H1 (cell line): Measurements from ENCODE around the gene ACCS. TPM values are rescaled to one million over a fixed set of nuclear protein-coding genes. Genes with fewer than 3 reads are reported as not detected.

Source experiments
- CTCF ChIA-PET: fragments of 300-600 bp; sonication (Branson Sonifier 250); formaldehyde crosslinking; loops from one replicate; lab custom pipeline; 2021; ENCODE audit not compliant: partially characterized antibody; lab: Charles Lee
- POLR2A ChIA-PET: fragments of 300-600 bp; sonication (Branson Sonifier 250); formaldehyde crosslinking; loops from one replicate; lab custom pipeline; 2021; ENCODE audit warnings: inconsistent platforms; ENCODE audit not compliant: partially characterized antibody; lab: Charles Lee
- DNase-seq, 2 experiments: peaks; one replicate each; pipeline versions ENCODE4 v3.0.0 to v3.0.0-alpha.2; 2010 to 2022; ENCODE audit warnings: low spot score in 2 of 2, low read depth in 1 of 2, mixed read lengths in 1 of 2
- FAIRE-seq: peaks from 2 replicates; lab custom pipeline; 2011; peaks lifted over from hg19 to GRCh38; lab: Jason Lieb, UNC
- H2AFZ ChIP-seq: 2 replicates; pipeline ENCODE4 v1.8.1; 2012; ENCODE audit warnings: low read length, inconsistent platforms
- H2AK5ac ChIP-seq: 2 replicates; pipeline ENCODE4 v1.6.1; 2013; ENCODE audit warnings: low read depth, low read length
- H2BK120ac ChIP-seq: replicated peaks from 2 replicates; pipeline ENCODE3; 2013; ENCODE audit warnings: low read depth, low read length, inconsistent platforms
- H2BK12ac ChIP-seq: 2 replicates; pipeline ENCODE4 v1.6.1; 2013; ENCODE audit warnings: low read depth, low read length
- H2BK15ac ChIP-seq: 2 replicates; pipeline ENCODE4 v1.6.1; 2013; ENCODE audit warnings: low read length
- H2BK20ac ChIP-seq: 2 replicates; pipeline ENCODE4 v1.6.1; 2013; ENCODE audit warnings: low read length
- H2BK5ac ChIP-seq: 2 replicates; pipeline ENCODE4 v1.6.1; 2013; ENCODE audit warnings: low read depth, low read length
- H3K14ac ChIP-seq: 2 replicates; pipeline ENCODE4 v1.6.1; 2013; ENCODE audit warnings: inconsistent platforms; ENCODE audit not compliant: insufficient read length
- H3K18ac ChIP-seq: 2 replicates; pipeline ENCODE4 v1.6.1; 2013; ENCODE audit warnings: low read length; ENCODE audit errors: extremely low read depth
- H3K23ac ChIP-seq: 2 replicates; pipeline ENCODE4 v1.6.1; 2013; ENCODE audit warnings: inconsistent platforms; ENCODE audit not compliant: insufficient read length
- H3K23me2 ChIP-seq: 2 replicates; pipeline ENCODE4 v1.6.1; 2013; ENCODE audit warnings: low read depth, low read length
- H3K27ac ChIP-seq: 2 replicates; pipeline ENCODE4 v1.6.1; 2011; ENCODE audit warnings: low read depth, low read length, inconsistent platforms
- H3K27me3 ChIP-seq, 4 experiments: replicated peaks in 1 of 4; 1 replicate in 1 of 4; 2 replicates in 3 of 4; pipeline versions ENCODE4 v1.6.1 to v1.8.1; 2011 to 2013; ENCODE audit warnings: low read length in 3 of 4, mild to moderate bottlenecking in 3 of 4, inconsistent platforms in 2 of 4, mixed read lengths in 2 of 4, moderate library complexity in 1 of 4; ENCODE audit not compliant: control insufficient read depth in 3 of 4, insufficient read depth in 3 of 4; ENCODE audit errors: extremely low read depth in 1 of 4
- H3K36me3 ChIP-seq, 4 experiments: 2 replicates each; pipeline versions ENCODE4 v1.6.1 to v1.8.1; 2011 to 2013; ENCODE audit warnings: mild to moderate bottlenecking in 4 of 4, low read length in 3 of 4, moderate library complexity in 2 of 4, control low read depth in 1 of 4, inconsistent platforms in 1 of 4; ENCODE audit not compliant: insufficient read depth in 4 of 4, control insufficient read depth in 2 of 4
- H3K4ac ChIP-seq: replicated peaks from 2 replicates; pipeline ENCODE3; 2013; ENCODE audit warnings: low read length, low read depth, mixed read lengths, inconsistent platforms; ENCODE audit not compliant: insufficient read length
- H3K4me1 ChIP-seq, 4 experiments: replicated peaks in 1 of 4; 1 replicate in 1 of 4; 2 replicates in 3 of 4; pipeline versions ENCODE4 v1.6.1 to v1.8.1; 2011 to 2013; ENCODE audit warnings: low read length in 3 of 4, inconsistent platforms in 2 of 4, mixed read lengths in 1 of 4; ENCODE audit not compliant: insufficient read depth in 4 of 4, control insufficient read depth in 3 of 4
- H3K4me2 ChIP-seq, 2 experiments: 2 replicates each; pipeline versions ENCODE4 v1.6.1 to v1.8.1; 2011 to 2013; ENCODE audit warnings: low read depth in 2 of 2, low read length in 2 of 2, control low read depth in 1 of 2, inconsistent platforms in 1 of 2, mild to moderate bottlenecking in 1 of 2; ENCODE audit not compliant: insufficient read depth in 1 of 2
- H3K4me3 ChIP-seq, 4 experiments: fragments of 200-600, 300-600 bp in 1 of 4; sonication (generic), shearing (Covaris generic), sonication (Bioruptor Twin) in 1 of 4; 2 replicates each; pipeline versions ENCODE4 v1.5.1 to v1.8.1; 2011 to 2016; ENCODE audit warnings: low read length in 4 of 4, low read depth in 3 of 4, control low read depth in 2 of 4, inconsistent platforms in 2 of 4, mild to moderate bottlenecking in 2 of 4, mixed read lengths in 1 of 4, moderate library complexity in 1 of 4; ENCODE audit not compliant: insufficient read depth in 2 of 4; ENCODE audit errors: extremely low read depth in 1 of 4
- H3K56ac ChIP-seq: replicated peaks from 2 replicates; pipeline ENCODE3; 2013; ENCODE audit warnings: low read depth, mild to moderate bottlenecking, mixed read lengths, low read length, inconsistent platforms; ENCODE audit not compliant: insufficient read length
- H3K79me1 ChIP-seq: 2 replicates; pipeline ENCODE4 v1.6.1; 2013; ENCODE audit warnings: low read depth, low read length, control low read depth
- H3K79me2 ChIP-seq, 2 experiments: 2 replicates each; pipeline versions ENCODE4 v1.6.1 to v1.8.1; 2012 to 2013; ENCODE audit warnings: low read length in 2 of 2, mild to moderate bottlenecking in 2 of 2, inconsistent platforms in 1 of 2; ENCODE audit not compliant: insufficient read depth in 2 of 2, control insufficient read depth in 1 of 2
- H3K9ac ChIP-seq, 4 experiments: replicated peaks in 1 of 4; 1 replicate in 1 of 4; 2 replicates in 3 of 4; pipeline versions ENCODE4 v1.6.1 to v1.8.1; 2011 to 2013; ENCODE audit warnings: low read depth in 3 of 4, low read length in 3 of 4, control low read depth in 2 of 4, mild to moderate bottlenecking in 2 of 4, moderate library complexity in 2 of 4, inconsistent platforms in 1 of 4; ENCODE audit errors: extremely low read depth in 1 of 4
- H3K9me3 ChIP-seq, 2 experiments: 2 replicates each; pipeline versions ENCODE4 v1.6.1 to v1.8.1; 2012 to 2013; ENCODE audit warnings: mild to moderate bottlenecking in 2 of 2, moderate library complexity in 2 of 2, control low read depth in 1 of 2, inconsistent platforms in 1 of 2, low read depth in 1 of 2, low read length in 1 of 2, mixed read lengths in 1 of 2; ENCODE audit not compliant: insufficient read depth in 2 of 2
- H4K20me1 ChIP-seq, 2 experiments: replicated peaks in 1 of 2; 2 replicates each; pipeline versions ENCODE3 to v1.8.1; 2011 to 2013; ENCODE audit warnings: inconsistent platforms in 2 of 2, low read length in 2 of 2, mild to moderate bottlenecking in 1 of 2; ENCODE audit not compliant: insufficient read depth in 2 of 2, control insufficient read depth in 1 of 2
- H4K5ac ChIP-seq: 2 replicates; pipeline ENCODE4 v1.6.1; 2013; ENCODE audit warnings: low read length, low read depth, mixed read lengths, inconsistent platforms; ENCODE audit not compliant: insufficient read length
- H4K8ac ChIP-seq: 2 replicates; pipeline ENCODE4 v1.8.0; 2013; ENCODE audit warnings: mild to moderate bottlenecking, moderate library complexity, low read length, inconsistent platforms; ENCODE audit not compliant: insufficient read depth; ENCODE audit errors: extremely low read depth
- H4K91ac ChIP-seq: replicated peaks from 2 replicates; pipeline ENCODE3; 2013; ENCODE audit warnings: low read length, mixed read lengths, inconsistent platforms; ENCODE audit not compliant: insufficient read length
- KDM5A ChIP-seq: fragments of 200-600 bp; IDR thresholded peaks from 2 replicates; pipeline ENCODE4 v1.7.1; 2012; ENCODE audit warnings: mild to moderate bottlenecking, low read length, inconsistent platforms, mixed read lengths
- WGBS, 2 experiments: shearing (Covaris generic) in 1 of 2; methylation state at CpG; one replicate each; pipeline versions ENCODE4 v1.1.6 to v1.1.7; 2013 to 2015; ENCODE audit warnings: low lambda C conversion rate in 2 of 2, mixed read lengths in 2 of 2, inconsistent platforms in 1 of 2, low coverage in 1 of 2, missing lambda C conversion rate in 1 of 2; ENCODE audit not compliant: insufficient replicate concordance in 2 of 2, insufficient coverage in 1 of 2, insufficient read length in 1 of 2; ENCODE audit errors: extremely low coverage in 1 of 2, missing lambda C conversion rate in 1 of 2; 5-methylcytosine and 5-hydroxymethylcytosine counted together
- polyA plus RNA-seq, 7 experiments: library from polyadenylated mRNA; depleted of rRNA in 3 of 7; stranded (reverse) in 5 of 7; unstranded in 2 of 7; fragments of >200 nt in 5 of 7; fragments of 200-250 nt in 2 of 7; gene quantifications; 1 replicate in 5 of 7; 2 replicates in 1 of 7; 4 replicates in 1 of 7; pipeline versions ENCODE4 v1.2.1 to v1.2.3, GENCODE V29; 2011 to 2013; ENCODE audit warnings: missing spikeins in 2 of 7, mixed read lengths in 2 of 7
- total RNA-seq: library from RNA; stranded (reverse); fragmentation: NEBNext Ultra II Directional; extraction: Animal tissue kit (Norgen Biotek cat#: 25700); gene quantifications from 2 replicates; pipeline ENCODE4 v1.2.1, GENCODE V29; 2021

ACCS gene
- total and polyA plus RNA-seq, 2 of the 8 experiments (the other 6 are each of a cell fraction or from before 2014, with no cell fraction given) = 6.0 to 8.0 TPM

GRCh38 chr11:44082645-44083044 is 16.6 kb downstream of the ACCS start:
- POLR2A ChIA-PET = interaction anchor here (0.8 to 1.6 kb wide), 2 partner anchors 9 to 12 kb away, joined by 3 to 4 read pairs; no protein-coding TSS in a partner anchor
- H4K5ac ChIP-seq = no peak overlapping the region
- H3K79me2 ChIP-seq = no peaks in the 10 kb centered on the region
- H2AK5ac ChIP-seq = no peak overlapping the region
- DNase-seq = no peak
- peaks cover 0 to 5% (median 2%) of the 10 kb centered on the region in 4 experiments; a peak in 2 of 7 replicates for H3K4me1 ChIP-seq
- H3K4ac ChIP-seq = no peak overlapping the region
- H3K27me3 ChIP-seq = no peaks in the 10 kb centered on the region
- H3K56ac ChIP-seq = no peak overlapping the region
- no peak overlapping the region for H3K14ac ChIP-seq
- CTCF ChIA-PET = interaction anchor here (0.9 to 4.4 kb wide), 3 partner anchors 11 to 37 kb away, joined by 3 to 30 read pairs (median 13); partner anchors contain the start of gene EXT2
- H2BK120ac ChIP-seq = no peak overlapping the region
- no peak overlapping the region for H4K91ac ChIP-seq
- H2BK15ac ChIP-seq = no peak overlapping the region
- no peaks in the 10 kb centered on the region for H3K9me3 ChIP-seq
- no peak for TF ChIP-seq KDM5A
- H3K23me2 ChIP-seq = no peaks in the 10 kb centered on the region
- no peak overlapping the region for H3K23ac ChIP-seq
- no peak overlapping the region for H2BK12ac ChIP-seq
- FAIRE-seq = no peak
- H3K36me3 ChIP-seq = no peaks in the 10 kb centered on the region
- no peak overlapping the region for H3K27ac ChIP-seq
- H4K20me1 ChIP-seq = no peaks in the 10 kb centered on the region
- H3K4me3 ChIP-seq = no peak overlapping the region
- WGBS, 2 experiments = 92% methylated on average over 4 of the region's 4 CpGs; no CpG with 5 or more reads in 1 of the 2 experiments
- H2AFZ ChIP-seq = no peak overlapping the region
- H3K4me2 ChIP-seq = no peak overlapping the region
- H2BK5ac ChIP-seq = no peak overlapping the region
- H3K79me1 ChIP-seq = no peaks in the 10 kb centered on the region
- H2BK20ac ChIP-seq = no peak overlapping the region
- H3K18ac ChIP-seq = no peak overlapping the region
- no peak overlapping the region for H4K8ac ChIP-seq
- H3K9ac ChIP-seq = no peak overlapping the region
